ENCODE results near the gene ARPP21.

Gene ARPP21

GRCh38 chr3:35722902-35723301 lies 83.6 kb downstream of the ARPP21 start:
- no peak for ATAC-seq

GRCh38 chr3:35723480-35724097 lies 84.3 kb downstream of the ARPP21 start:
- TF ChIP-seq BACH2 (CRISPR knock-in tag; IDR thresholded peaks at IDR 0.05; ENCODE audit: borderline replicate concordance) (no peak), ISL1 (CRISPR knock-in tag; IDR thresholded peaks at IDR 0.05) (peak; percentile 87)

More at GRCh38 chr3:35722902-35723301, 83.6 kb downstream of the ARPP21 start:
- TF ChIP-seq CSDC2 (CRISPR knock-in tag; IDR thresholded peaks at IDR 0.05) (no peak), GLIS3 (CRISPR knock-in tag; IDR thresholded peaks at IDR 0.05) (no peak), ZNF8 (CRISPR knock-in tag; IDR thresholded peaks at IDR 0.05) (no peak), TOX (CRISPR knock-in tag; IDR thresholded peaks at IDR 0.05; ENCODE audit: borderline replicate concordance) (no peak), ARNTL (CRISPR knock-in tag; IDR thresholded peaks at IDR 0.05; ENCODE audit: borderline replicate concordance, low read depth) (no peak), PATZ1 (CRISPR knock-in tag; IDR thresholded peaks at IDR 0.05; ENCODE audit: borderline replicate concordance) (no peak), POU6F1 (CRISPR knock-in tag; IDR thresholded peaks at IDR 0.05; ENCODE audit: borderline replicate concordance, low read depth) (no peak), ZFP3 (CRISPR knock-in tag; IDR thresholded peaks at IDR 0.05) (no peak), SNAI2 (CRISPR knock-in tag; IDR thresholded peaks at IDR 0.05) (no peak), TSHZ2 (CRISPR knock-in tag; IDR thresholded peaks at IDR 0.05) (no peak), RARB (CRISPR knock-in tag; IDR thresholded peaks at IDR 0.05) (no peak), CSRNP3 (CRISPR knock-in tag; IDR thresholded peaks at IDR 0.05) (no peak), ZNF70 (CRISPR knock-in tag; IDR thresholded peaks at IDR 0.05) (no peak), TCF4 (CRISPR knock-in tag; IDR thresholded peaks at IDR 0.05; ENCODE audit: borderline replicate concordance) (no peak), ZC3H10 (CRISPR knock-in tag; IDR thresholded peaks at IDR 0.05) (no peak), OSR1 (CRISPR knock-in tag; IDR thresholded peaks at IDR 0.05) (no peak)

GRCh38 chr3:35724106-35724505 lies 84.8 kb downstream of the ARPP21 start:
- ATAC-seq = no peak
- TF ChIP-seq ZNF70 (CRISPR knock-in tag; IDR thresholded peaks at IDR 0.05) (no peak), PATZ1 (CRISPR knock-in tag; IDR thresholded peaks at IDR 0.05; ENCODE audit: borderline replicate concordance) (no peak), ZC3H10 (CRISPR knock-in tag; IDR thresholded peaks at IDR 0.05) (no peak), POU6F1 (CRISPR knock-in tag; IDR thresholded peaks at IDR 0.05; ENCODE audit: borderline replicate concordance, low read depth) (no peak), ISL1 (CRISPR knock-in tag; IDR thresholded peaks at IDR 0.05) (no peak), TSHZ2 (CRISPR knock-in tag; IDR thresholded peaks at IDR 0.05) (no peak), ZNF565 (CRISPR knock-in tag; conservative IDR thresholded peaks at IDR 0.05; ENCODE audit: low read depth) (no peak), CSRNP3 (CRISPR knock-in tag; IDR thresholded peaks at IDR 0.05) (no peak), RARB (CRISPR knock-in tag; IDR thresholded peaks at IDR 0.05) (no peak), BACH2 (CRISPR knock-in tag; IDR thresholded peaks at IDR 0.05; ENCODE audit: borderline replicate concordance) (no peak), OSR1 (CRISPR knock-in tag; IDR thresholded peaks at IDR 0.05) (no peak), TCF4 (CRISPR knock-in tag; IDR thresholded peaks at IDR 0.05; ENCODE audit: borderline replicate concordance) (no peak)

More at GRCh38 chr3:35723480-35724097, 84.3 kb downstream of the ARPP21 start:
- ATAC-seq = no peak
